ENCODE data around the gene MCTP1.
"Not testable (repeated sequence)": the region's sequence is repeated elsewhere in the genome, so short reads cannot be mapped to it uniquely, and the experiment has no call there.

Gene MCTP1

GRCh38 chr5:95178046-95178651 lies 106.7 kb downstream of the MCTP1 start:
- DNase-seq = no peak

GRCh38 chr5:95177456-95177855 lies 107.4 kb downstream of the MCTP1 start:
- no peak for DNase-seq

- no peak for DNase-seq
Measured at GRCh38 chr5:95175106-95175505, 109.8 kb downstream of the MCTP1 start.

- no peak for DNase-seq
Measured at GRCh38 chr5:95172659-95173058, 112.2 kb downstream of the MCTP1 start.

- no peak for DNase-seq
Measured at GRCh38 chr5:95164861-95165260, 120.0 kb downstream of the MCTP1 start.

- DNase-seq = no peak
Measured at GRCh38 chr5:95163079-95163478, 121.8 kb downstream of the MCTP1 start.

GRCh38 chr5:95162231-95162992 lies 122.5 kb downstream of the MCTP1 start:
- no peak for DNase-seq

- DNase-seq = no peak
Measured at GRCh38 chr5:95159603-95160002, 125.3 kb downstream of the MCTP1 start.

- DNase-seq = no peak
Measured at GRCh38 chr5:95155888-95156287, 129.0 kb downstream of the MCTP1 start.

- no peak for DNase-seq
Measured at GRCh38 chr5:95153511-95153910, 131.4 kb downstream of the MCTP1 start.

GRCh38 chr5:95152535-95152934 lies 132.4 kb downstream of the MCTP1 start:
- no peak for DNase-seq

GRCh38 chr5:95152131-95152530 lies 132.8 kb downstream of the MCTP1 start:
- DNase-seq = no peak

- DNase-seq = no peak
Measured at GRCh38 chr5:95151694-95152093, 133.2 kb downstream of the MCTP1 start.

GRCh38 chr5:95149387-95149786 lies 135.5 kb downstream of the MCTP1 start:
- DNase-seq = no peak

- DNase-seq = no peak
Measured at GRCh38 chr5:95148453-95148852, 136.4 kb downstream of the MCTP1 start.

- DNase-seq = not testable (repeated sequence)
Measured at GRCh38 chr5:95143858-95144257, 141.0 kb downstream of the MCTP1 start.

- DNase-seq = no peak
Measured at GRCh38 chr5:95142145-95142544, 142.7 kb downstream of the MCTP1 start.

- DNase-seq = no peak
Measured at GRCh38 chr5:95141141-95141540, 143.8 kb downstream of the MCTP1 start.

GRCh38 chr5:95134326-95134725 lies 150.6 kb downstream of the MCTP1 start:
- DNase-seq = no peak

GRCh38 chr5:95132096-95132495 lies 152.8 kb downstream of the MCTP1 start:
- DNase-seq = no peak

- DNase-seq = no peak
Measured at GRCh38 chr5:95130941-95131340, 154.0 kb downstream of the MCTP1 start.

GRCh38 chr5:95124731-95125130 lies 160.2 kb downstream of the MCTP1 start:
- no peak for DNase-seq

- no peak for DNase-seq
Measured at GRCh38 chr5:95124101-95124500, 160.8 kb downstream of the MCTP1 start.

- no peak for DNase-seq
Measured at GRCh38 chr5:95114902-95115301, 170.0 kb downstream of the MCTP1 start.

- no peak for DNase-seq
Measured at GRCh38 chr5:95114305-95114704, 170.6 kb downstream of the MCTP1 start.

Measured in activated CD4-positive, alpha-beta T cell treated with anti-CD3 and anti-CD28 coated beads for 48 hours (primary cell).